Fibroblast of mammary gland (primary cell): ENCODE measurements around the gene NOS1AP.

Source experiments
- DNase-seq: peaks from one replicate; pipeline ENCODE4 v3.0.0-alpha.2; 2010; ENCODE audit warnings: low read depth
- H3K4me3 ChIP-seq: 2 replicates; pipeline ENCODE4 v1.5.1; 2011; ENCODE audit warnings: low read depth, mild to moderate bottlenecking, low read length, moderate library complexity; ENCODE audit not compliant: control insufficient read depth
- CTCF ChIP-seq: conservative IDR thresholded peaks from 2 replicates; pipeline ENCODE4 v1.5.1; 2011; ENCODE audit warnings: low read depth, low read length, inconsistent platforms; ENCODE audit not compliant: control insufficient read depth, insufficient read depth

NOS1AP gene

GRCh38 chr1:162271972-162272371 is 202.5 kb downstream of the NOS1AP start:
- DNase-seq = no peak
- TF ChIP-seq CTCF = no peak
- H3K4me3 ChIP-seq = no peak overlapping the region

- no peak overlapping the region for H3K4me3 ChIP-seq
- TF ChIP-seq CTCF = no peak
- DNase-seq = no peak
These were observed 202.9 kb downstream of the NOS1AP start for GRCh38 chr1:162272419-162272818.

- DNase-seq = no peak
- TF ChIP-seq CTCF = no peak
- no peak overlapping the region for H3K4me3 ChIP-seq
These were observed 206.2 kb downstream of the NOS1AP start for GRCh38 chr1:162275622-162276175.

GRCh38 chr1:162276493-162276892 is 207.0 kb downstream of the NOS1AP start:
- peak; percentile 54 for DNase-seq
- TF ChIP-seq CTCF = peak; percentile 44
- H3K4me3 ChIP-seq = no peak overlapping the region

- DNase-seq = no peak
- H3K4me3 ChIP-seq = no peak overlapping the region
- no peak for TF ChIP-seq CTCF
These were observed 209.6 kb downstream of the NOS1AP start for GRCh38 chr1:162279136-162279498.

GRCh38 chr1:162281426-162281825 is 211.9 kb downstream of the NOS1AP start:
- no peak for DNase-seq
- TF ChIP-seq CTCF = no peak
- H3K4me3 ChIP-seq = no peak overlapping the region

- H3K4me3 ChIP-seq = no peak overlapping the region
- no peak for TF ChIP-seq CTCF
- no peak for DNase-seq
These were observed 214.2 kb downstream of the NOS1AP start for GRCh38 chr1:162283657-162284056.
